ENCODE data around the gene POLK.

POLK gene

GRCh38 chr5:75626959-75627358 lies 115.3 kb downstream of the POLK start:
- no peak for FAIRE-seq
- no peak for DNase-seq (ENCODE audit: insufficient read length, low spot score)
- TF ChIP-seq POLR2A (IDR thresholded peaks at IDR 0.05; ENCODE audit: low read depth, low read length) = no peak
- no peak for TF ChIP-seq TAF1 (IDR thresholded peaks at IDR 0.05; ENCODE audit: low read depth, low read length)
- no peak for TF ChIP-seq POU2F2 (IDR thresholded peaks at IDR 0.05; ENCODE audit: low read depth, low read length)
- TF ChIP-seq POLR2AphosphoS5 (IDR thresholded peaks at IDR 0.05; ENCODE audit: low read depth, low read length) = no peak
- TF ChIP-seq PAX5 (IDR thresholded peaks at IDR 0.05; ENCODE audit: insufficient read depth, low read length, severe bottlenecking) = no peak
- TF ChIP-seq SPI1 (IDR thresholded peaks at IDR 0.05; ENCODE audit: low read depth, low read length) = no peak

- DNase-seq (ENCODE audit: insufficient read length, low spot score) (no peak), FAIRE-seq (no peak)
- TF ChIP-seq POU2F2 (IDR thresholded peaks at IDR 0.05; ENCODE audit: low read depth, low read length) = no peak
- TF ChIP-seq TAF1 (IDR thresholded peaks at IDR 0.05; ENCODE audit: low read depth, low read length) = no peak
- no peak for TF ChIP-seq PAX5 (IDR thresholded peaks at IDR 0.05; ENCODE audit: insufficient read depth, low read length, severe bottlenecking)
- TF ChIP-seq POLR2AphosphoS5 (IDR thresholded peaks at IDR 0.05; ENCODE audit: low read depth, low read length) = no peak
- no peak for TF ChIP-seq POLR2A (IDR thresholded peaks at IDR 0.05; ENCODE audit: low read depth, low read length)
- TF ChIP-seq SPI1 (IDR thresholded peaks at IDR 0.05; ENCODE audit: low read depth, low read length) = no peak
Observed at GRCh38 chr5:75627801-75628200, 116.1 kb downstream of the POLK start.

- DNase-seq (ENCODE audit: insufficient read length, low spot score) (no peak), FAIRE-seq (no peak)
- TF ChIP-seq POLR2AphosphoS5 (IDR thresholded peaks at IDR 0.05; ENCODE audit: low read depth, low read length) (no peak), TAF1 (IDR thresholded peaks at IDR 0.05; ENCODE audit: low read depth, low read length) (no peak), POLR2A (IDR thresholded peaks at IDR 0.05; ENCODE audit: low read depth, low read length) (no peak), POU2F2 (IDR thresholded peaks at IDR 0.05; ENCODE audit: low read depth, low read length) (no peak), PAX5 (IDR thresholded peaks at IDR 0.05; ENCODE audit: insufficient read depth, low read length, severe bottlenecking) (no peak), SPI1 (IDR thresholded peaks at IDR 0.05; ENCODE audit: low read depth, low read length) (no peak)
Observed at GRCh38 chr5:75630875-75631274, 119.2 kb downstream of the POLK start.

GRCh38 chr5:75632321-75632720 lies 120.6 kb downstream of the POLK start:
- DNase-seq (ENCODE audit: insufficient read length, low spot score) (no peak), FAIRE-seq (no peak)
- TF ChIP-seq TAF1 (IDR thresholded peaks at IDR 0.05; ENCODE audit: low read depth, low read length) (no peak), POLR2AphosphoS5 (IDR thresholded peaks at IDR 0.05; ENCODE audit: low read depth, low read length) (no peak), POLR2A (IDR thresholded peaks at IDR 0.05; ENCODE audit: low read depth, low read length) (no peak), POU2F2 (IDR thresholded peaks at IDR 0.05; ENCODE audit: low read depth, low read length) (no peak), PAX5 (IDR thresholded peaks at IDR 0.05; ENCODE audit: insufficient read depth, low read length, severe bottlenecking) (no peak), SPI1 (IDR thresholded peaks at IDR 0.05; ENCODE audit: low read depth, low read length) (no peak)

DNA sequence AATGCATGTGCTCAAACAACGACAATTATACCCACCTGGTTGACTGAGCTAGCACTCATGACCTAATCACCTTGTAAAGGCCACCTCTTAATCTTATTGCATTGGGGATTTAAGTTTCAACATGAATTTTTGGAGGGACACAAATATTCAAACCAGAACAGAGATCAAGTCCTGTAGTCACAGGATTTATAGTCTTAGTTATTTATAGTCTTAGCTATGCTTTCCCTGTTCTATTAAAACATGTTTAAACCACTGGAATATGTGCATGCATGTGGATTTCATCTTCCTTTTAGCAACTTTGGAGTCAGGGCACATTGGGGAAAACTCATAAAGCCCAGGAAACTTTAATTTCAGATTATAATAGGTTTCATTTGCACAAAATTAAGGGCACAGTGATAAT lies 126.3 kb downstream of the POLK start:
- no peak for TF ChIP-seq POU2F2 (IDR thresholded peaks at IDR 0.05; ENCODE audit: low read depth, low read length)
- no peak for FAIRE-seq
- no peak for DNase-seq (ENCODE audit: insufficient read length, low spot score)

- no peak for TF ChIP-seq TAF1 (IDR thresholded peaks at IDR 0.05; ENCODE audit: low read depth, low read length)
- no peak for TF ChIP-seq POLR2AphosphoS5 (IDR thresholded peaks at IDR 0.05; ENCODE audit: low read depth, low read length)
- no peak for TF ChIP-seq PAX5 (IDR thresholded peaks at IDR 0.05; ENCODE audit: insufficient read depth, low read length, severe bottlenecking)
- TF ChIP-seq POU2F2 (IDR thresholded peaks at IDR 0.05; ENCODE audit: low read depth, low read length) = no peak
- no peak for TF ChIP-seq SPI1 (IDR thresholded peaks at IDR 0.05; ENCODE audit: low read depth, low read length)
- TF ChIP-seq POLR2A (IDR thresholded peaks at IDR 0.05; ENCODE audit: low read depth, low read length) = no peak
- DNase-seq (ENCODE audit: insufficient read length, low spot score) (no peak), FAIRE-seq (no peak)
Observed at GRCh38 chr5:75639535-75640311, 128.0 kb downstream of the POLK start.

GRCh38 chr5:75640395-75640794 lies 128.7 kb downstream of the POLK start:
- DNase-seq (ENCODE audit: insufficient read length, low spot score) (no peak), FAIRE-seq (no peak)

DNA sequence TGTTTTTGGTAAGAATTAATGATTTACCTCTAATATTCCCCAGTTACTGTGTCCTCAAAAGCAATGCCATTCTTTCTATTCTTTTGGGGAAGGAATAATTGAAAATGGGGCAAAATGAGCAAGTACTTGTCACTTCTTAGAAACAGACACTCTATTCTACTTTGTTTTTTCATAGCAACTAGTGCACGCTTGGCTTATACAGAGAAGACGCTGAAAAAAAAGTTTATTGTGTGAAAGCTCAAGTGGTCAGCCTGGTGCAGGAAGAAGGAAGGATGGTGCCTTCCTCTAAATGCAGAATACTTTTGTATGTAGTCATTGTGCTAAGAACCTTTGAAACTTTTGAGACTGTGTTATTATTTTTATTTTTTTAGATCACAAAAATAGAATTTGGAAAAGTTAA lies 129.1 kb downstream of the POLK start:
- FAIRE-seq = no peak
- no peak for DNase-seq (ENCODE audit: insufficient read length, low spot score)
- no peak for TF ChIP-seq PAX5 (IDR thresholded peaks at IDR 0.05; ENCODE audit: insufficient read depth, low read length, severe bottlenecking)
- TF ChIP-seq POU2F2 (IDR thresholded peaks at IDR 0.05; ENCODE audit: low read depth, low read length) = no peak
- TF ChIP-seq POLR2A (IDR thresholded peaks at IDR 0.05; ENCODE audit: low read depth, low read length) = no peak
- no peak for TF ChIP-seq SPI1 (IDR thresholded peaks at IDR 0.05; ENCODE audit: low read depth, low read length)
- TF ChIP-seq TAF1 (IDR thresholded peaks at IDR 0.05; ENCODE audit: low read depth, low read length) = no peak
- TF ChIP-seq POLR2AphosphoS5 (IDR thresholded peaks at IDR 0.05; ENCODE audit: low read depth, low read length) = no peak

More at GRCh38 chr5:75640395-75640794, 128.7 kb downstream of the POLK start:
- TF ChIP-seq POLR2AphosphoS5 (IDR thresholded peaks at IDR 0.05; ENCODE audit: low read depth, low read length) (no peak), SPI1 (IDR thresholded peaks at IDR 0.05; ENCODE audit: low read depth, low read length) (no peak), POLR2A (IDR thresholded peaks at IDR 0.05; ENCODE audit: low read depth, low read length) (no peak), PAX5 (IDR thresholded peaks at IDR 0.05; ENCODE audit: insufficient read depth, low read length, severe bottlenecking) (no peak), POU2F2 (IDR thresholded peaks at IDR 0.05; ENCODE audit: low read depth, low read length) (no peak), TAF1 (IDR thresholded peaks at IDR 0.05; ENCODE audit: low read depth, low read length) (no peak)

DNA sequence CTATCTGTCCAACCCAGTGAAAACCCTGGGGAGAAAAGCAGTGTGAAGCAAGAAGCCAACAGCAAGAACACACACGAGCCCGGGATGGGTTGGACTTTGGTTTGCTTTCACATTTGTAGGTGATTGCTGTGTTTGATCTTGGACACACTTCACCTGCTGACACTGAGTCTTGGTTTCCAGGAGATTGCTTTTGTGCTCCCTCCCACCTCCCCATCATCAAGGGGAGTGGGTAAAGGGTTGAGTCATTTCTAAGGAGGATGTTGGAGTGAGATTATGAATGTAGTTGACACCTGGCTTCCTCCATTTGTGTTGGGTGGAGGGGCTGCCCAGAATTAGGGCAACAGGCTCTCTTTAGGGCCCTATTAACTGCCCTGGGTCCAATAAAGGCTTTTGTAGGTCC lies 137.0 kb downstream of the POLK start:
- peak; percentile 61 for FAIRE-seq
- DNase-seq (ENCODE audit: insufficient read length, low spot score) = peak; percentile 12
- no peak for TF ChIP-seq TAF1 (IDR thresholded peaks at IDR 0.05; ENCODE audit: low read depth, low read length)
- TF ChIP-seq POU2F2 (IDR thresholded peaks at IDR 0.05; ENCODE audit: low read depth, low read length) = no peak
- TF ChIP-seq SPI1 (IDR thresholded peaks at IDR 0.05; ENCODE audit: low read depth, low read length) = peak; percentile 66
- TF ChIP-seq POLR2AphosphoS5 (IDR thresholded peaks at IDR 0.05; ENCODE audit: low read depth, low read length) = no peak
- TF ChIP-seq PAX5 (IDR thresholded peaks at IDR 0.05; ENCODE audit: insufficient read depth, low read length, severe bottlenecking) = no peak
- TF ChIP-seq POLR2A (IDR thresholded peaks at IDR 0.05; ENCODE audit: low read depth, low read length) = no peak
